Common myeloid progenitor, CD34-positive (primary cell): ENCODE results near the gene ARHGEF7.

Experiments used
- CTCF ChIA-PET: fragments of 350-600 bp; sonication (Branson Sonifier 250); formaldehyde crosslinking; loops from one replicate; lab custom pipeline; 2021; ENCODE audit warnings: antibody characterized with exemption; lab: Charles Lee
- POLR2A ChIA-PET: fragments of 350-600 bp; sonication (Branson Sonifier 250); formaldehyde crosslinking; loops from one replicate; lab custom pipeline; 2021; ENCODE audit warnings: antibody characterized with exemption; lab: Charles Lee
- DNase-seq, 3 donors: peaks; one replicate each; pipeline versions ENCODE4 v3.0.0 to v3.0.0-alpha.2; 2013
- H3K27ac ChIP-seq, 2 experiments: 1 replicate in 1 of 2; 2 replicates in 1 of 2; pipeline ENCODE4 v1.7.0; 2013; ENCODE audit warnings: inconsistent platforms in 2 of 2, low read length in 2 of 2, mild to moderate bottlenecking in 2 of 2, low read depth in 1 of 2, moderate library complexity in 1 of 2; ENCODE audit not compliant: severe bottlenecking in 2 of 2, insufficient read depth in 1 of 2, poor library complexity in 1 of 2
- H3K27me3 ChIP-seq, 5 experiments: replicated peaks in 2 of 5; 1 replicate in 3 of 5; 2 replicates in 2 of 5; pipeline versions ENCODE4 v1.6.1 to v1.7.0; 2013; ENCODE audit warnings: low read length in 4 of 5, mild to moderate bottlenecking in 2 of 5, moderate library complexity in 2 of 5, inconsistent platforms in 1 of 5; ENCODE audit not compliant: insufficient read depth in 5 of 5, control insufficient read depth in 4 of 5
- H3K36me3 ChIP-seq, 4 experiments: 1 replicate in 2 of 4; 2 replicates in 2 of 4; pipeline versions ENCODE4 v1.6.1 to v1.7.0; 2013; ENCODE audit warnings: low read length in 3 of 4, control low read depth in 1 of 4, mild to moderate bottlenecking in 1 of 4; ENCODE audit not compliant: control insufficient read depth in 4 of 4, insufficient read depth in 4 of 4
- H3K4me1 ChIP-seq, 4 experiments: 1 replicate in 3 of 4; 2 replicates in 1 of 4; pipeline versions ENCODE4 v1.6.1 to v1.7.1; 2013; ENCODE audit warnings: low read length in 3 of 4, mild to moderate bottlenecking in 3 of 4, control low read depth in 1 of 4, inconsistent platforms in 1 of 4, moderate library complexity in 1 of 4; ENCODE audit not compliant: control insufficient read depth in 4 of 4, insufficient read depth in 4 of 4; ENCODE audit errors: control extremely low read depth in 1 of 4
- H3K4me3 ChIP-seq, 7 experiments: 1 replicate in 4 of 7; 2 replicates in 3 of 7; pipeline versions ENCODE4 v1.5.1 to v1.7.0; 2013; ENCODE audit warnings: mild to moderate bottlenecking in 7 of 7, low read length in 6 of 7, moderate library complexity in 6 of 7, inconsistent platforms in 2 of 7, low read depth in 2 of 7, control low read depth in 1 of 7; ENCODE audit not compliant: insufficient read depth in 4 of 7, control insufficient read depth in 1 of 7; ENCODE audit errors: extremely low read depth in 1 of 7
- H3K9me3 ChIP-seq, 5 experiments: 1 replicate in 4 of 5; 2 replicates in 1 of 5; pipeline versions ENCODE4 v1.6.1 to v1.7.1; 2013; ENCODE audit warnings: low read length in 4 of 5, mild to moderate bottlenecking in 2 of 5, inconsistent platforms in 1 of 5, low read depth in 1 of 5, moderate library complexity in 1 of 5; ENCODE audit not compliant: control insufficient read depth in 4 of 5, insufficient read depth in 2 of 5; ENCODE audit errors: control extremely low read depth in 1 of 5
- WGBS: methylation state at CpG from one replicate; pipeline ENCODE4 v1.1.5; 2013; ENCODE audit not compliant: insufficient coverage; 5-methylcytosine and 5-hydroxymethylcytosine counted together

Gene ARHGEF7

DNA sequence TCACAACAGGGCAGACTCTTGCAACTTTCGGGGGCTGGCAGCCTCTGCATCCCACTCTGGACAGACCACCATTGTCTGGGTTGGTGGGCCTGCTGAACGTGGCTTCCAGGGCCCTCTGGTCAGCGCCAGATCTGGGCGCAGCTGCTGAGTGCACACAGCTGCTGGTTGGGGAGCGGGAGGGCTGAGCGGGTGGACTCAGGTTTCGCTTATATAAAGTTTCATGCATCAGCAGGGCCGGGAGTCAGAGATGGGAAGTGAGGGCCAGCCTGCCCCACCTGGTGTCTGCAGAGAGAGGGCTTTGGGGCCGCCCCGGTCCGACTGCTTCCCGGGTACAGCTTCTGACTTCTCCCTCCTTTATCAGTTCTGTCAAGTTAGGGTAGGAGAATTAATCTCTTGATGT, 6.9 kb downstream of the ARHGEF7 start:
- H3K27me3 ChIP-seq = peaks cover 2 to 51% (median 20%) of the 10 kb centered on the region in 5 experiments
- H3K4me1 ChIP-seq = no peaks in the 10 kb centered on the region
- H3K36me3 ChIP-seq = no peaks in the 10 kb centered on the region
- DNase-seq = no peak
- no peak overlapping the region for H3K4me3 ChIP-seq
- WGBS = 96% methylated on average over 6 of the region's 12 CpGs
- CTCF ChIA-PET = no interaction called here
- H3K27ac ChIP-seq = no peak overlapping the region
- POLR2A ChIA-PET = no interaction called here
- H3K9me3 ChIP-seq = no peaks in the 10 kb centered on the region

GRCh38 chr13:111122631-111123030, 7.5 kb downstream of the ARHGEF7 start:
- Histone ChIP-seq H3K36me3 (no peaks in the 10 kb centered on the region), H3K9me3 (no peaks in the 10 kb centered on the region), H3K4me1 (no peaks in the 10 kb centered on the region), H3K27ac (no peak overlapping the region), H3K27me3 (peaks cover 2 to 45% (median 18%) of the 10 kb centered on the region in 5 experiments), H3K4me3 (no peak overlapping the region)
- ChIA-PET CTCF (no interaction called here), POLR2A (no interaction called here)
- 93% methylated on average over 5 of the region's 9 CpGs for WGBS
- DNase-seq = no peak

GRCh38 chr13:111123221-111123620, 8.1 kb downstream of the ARHGEF7 start:
- CTCF ChIA-PET = no interaction called here
- POLR2A ChIA-PET = no interaction called here
- H3K4me1 ChIP-seq = no peaks in the 10 kb centered on the region
- no peak for DNase-seq
- H3K4me3 ChIP-seq = no peak overlapping the region
- 93% methylated on average over 3 of the region's 4 CpGs for WGBS
- no peaks in the 10 kb centered on the region for H3K36me3 ChIP-seq
- H3K27ac ChIP-seq = no peak overlapping the region
- H3K9me3 ChIP-seq = no peaks in the 10 kb centered on the region
- peaks cover 2 to 39% (median 18%) of the 10 kb centered on the region in 5 experiments for H3K27me3 ChIP-seq

DNA sequence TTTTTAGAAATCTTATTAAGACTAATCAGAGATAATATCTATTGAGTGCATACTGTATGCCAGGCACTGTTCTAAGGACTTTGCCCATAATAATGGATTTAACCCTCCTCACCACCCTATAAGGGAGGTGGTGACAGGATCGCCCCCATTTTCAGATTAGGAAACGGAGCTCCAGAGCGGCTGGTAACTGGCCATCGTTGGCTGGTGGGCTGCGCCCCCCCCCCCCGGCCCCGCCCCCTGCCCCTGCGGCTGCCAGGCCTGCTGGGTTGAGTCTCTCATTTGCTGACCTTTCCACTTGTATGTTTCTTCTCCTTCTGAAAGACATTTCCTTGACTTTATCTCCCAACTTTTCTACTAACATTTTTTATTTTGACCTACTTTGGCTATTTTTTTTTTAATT, 8.5 kb downstream of the ARHGEF7 start:
- Histone ChIP-seq H3K4me3 (no peak overlapping the region), H3K27me3 (peaks cover 2 to 35% (median 18%) of the 10 kb centered on the region in 5 experiments), H3K27ac (no peak overlapping the region), H3K9me3 (no peaks in the 10 kb centered on the region), H3K36me3 (no peaks in the 10 kb centered on the region), H3K4me1 (no peaks in the 10 kb centered on the region)
- WGBS = 94% methylated on average over 6 of the region's 8 CpGs
- ChIA-PET CTCF (no interaction called here), POLR2A (no interaction called here)
- no peak for DNase-seq

- POLR2A ChIA-PET = no interaction called here
- no peaks in the 10 kb centered on the region for H3K36me3 ChIP-seq
- CTCF ChIA-PET = no interaction called here
- no peaks in the 10 kb centered on the region for H3K4me1 ChIP-seq
- H3K9me3 ChIP-seq = no peaks in the 10 kb centered on the region
- no peak overlapping the region for H3K4me3 ChIP-seq
- no peak for DNase-seq
- H3K27ac ChIP-seq = no peak overlapping the region
- peaks cover 2 to 15% (median 7%) of the 10 kb centered on the region in 5 experiments for H3K27me3 ChIP-seq
Measured at GRCh38 chr13:111126509-111126908, 11.4 kb downstream of the ARHGEF7 start.

GRCh38 chr13:111129465-111130115, 14.5 kb downstream of the ARHGEF7 start:
- no peaks in the 10 kb centered on the region for H3K36me3 ChIP-seq
- no peaks in the 10 kb centered on the region for H3K9me3 ChIP-seq
- DNase-seq = no peak
- no peak overlapping the region for H3K27ac ChIP-seq
- H3K27me3 ChIP-seq = peaks cover 0 to 6% (median 2%) of the 10 kb centered on the region in 5 experiments
- no peak overlapping the region for H3K4me3 ChIP-seq
- H3K4me1 ChIP-seq = peaks cover 0 to 6% (median 0%) of the 10 kb centered on the region in 4 experiments
- WGBS = 96% methylated on average over 5 of the region's 9 CpGs
- ChIA-PET POLR2A (no interaction called here), CTCF (no interaction called here)

GRCh38 chr13:111130116-111130508, 15.0 kb downstream of the ARHGEF7 start:
- H3K4me3 ChIP-seq = no peak overlapping the region
- peaks cover 0 to 6% (median 2%) of the 10 kb centered on the region in 5 experiments for H3K27me3 ChIP-seq
- ChIA-PET CTCF (no interaction called here), POLR2A (no interaction called here)
- no peaks in the 10 kb centered on the region for H3K9me3 ChIP-seq
- no peak for DNase-seq
- H3K4me1 ChIP-seq = peaks cover 0 to 6% (median 0%) of the 10 kb centered on the region in 4 experiments
- no peaks in the 10 kb centered on the region for H3K36me3 ChIP-seq
- 100% methylated on average over 4 of the region's 5 CpGs for WGBS
- no peak overlapping the region for H3K27ac ChIP-seq
